SU-DHL-6 (cell line): ENCODE measurements around the gene SPRED1.

Source experiments
- CTCF ChIP-seq: fragments of 200-600 bp; sonication (generic); IDR thresholded peaks from one replicate; pipeline ENCODE4 v1.5.1; 2017; ENCODE audit warnings: antibody characterized with exemption, mild to moderate bottlenecking, low read length, moderate library complexity; ENCODE audit not compliant: insufficient read depth, poor library complexity, severe bottlenecking
- EZH2phosphoT487 ChIP-seq: fragments of 200-600 bp; sonication (generic), shearing (Covaris generic); conservative IDR thresholded peaks from 2 replicates; pipeline ENCODE4 v1.6.1; 2018; ENCODE audit warnings: mild to moderate bottlenecking, antibody characterized with exemption, low read length, moderate library complexity, mixed read lengths

GRCh38 chr15:38281031-38281430 lies 28.4 kb downstream of the SPRED1 start:
- TF ChIP-seq CTCF: no peak
- no peak for TF ChIP-seq EZH2phosphoT487
